AG04450 (cell line): ENCODE data around the gene PNPLA6. TPM values are rescaled to one million over a fixed set of nuclear protein-coding genes. Genes with fewer than 3 reads are reported as not detected.

ENCODE experiments used
- CTCF ChIA-PET: fragments of 300-600, 350-600 bp; formaldehyde crosslinking; extraction: SDS; loops from one replicate; lab custom pipeline; 2022; ENCODE audit warnings: antibody characterized with exemption, inconsistent platforms; lab: Charles Lee
- POLR2A ChIA-PET: fragments of 350-600 bp; formaldehyde crosslinking; extraction: SDS; loops from one replicate; lab custom pipeline; 2021; ENCODE audit warnings: antibody characterized with exemption, inconsistent platforms; lab: Yijun Ruan, JAX
- DNase-seq: peaks from one replicate; pipeline ENCODE4 v3.0.0-alpha.2; 2011; ENCODE audit warnings: low read depth, low spot score
- H3K27ac ChIP-seq: one replicate; pipeline ENCODE4 v1.5.1; 2012; ENCODE audit warnings: low read depth, low read length, control low read depth
- H3K27me3 ChIP-seq: one replicate; pipeline ENCODE4 v1.6.0; 2012; ENCODE audit warnings: low read length; ENCODE audit not compliant: control insufficient read depth, insufficient read depth
- H3K4me3 ChIP-seq: 2 replicates; pipeline ENCODE4 v1.5.1; 2011; ENCODE audit warnings: mild to moderate bottlenecking, low read depth, low read length, control low read depth
- H3K9me3 ChIP-seq: 2 replicates; pipeline ENCODE4 v1.5.1; 2012; ENCODE audit warnings: low read length; ENCODE audit not compliant: control insufficient read depth, insufficient read depth
- polyA plus RNA-seq: library from polyadenylated mRNA; depleted of rRNA; stranded (reverse); fragments of >200 nt; gene quantifications from 2 replicates; pipeline ENCODE4 v1.2.3, GENCODE V29; 2011
- TF ChIP-seq, protein P1 (sequence below): IDR thresholded peaks from 2 replicates; pipeline ENCODE4 v1.5.1; 2011; ENCODE audit warnings: low read depth, low read length, control low read depth, inconsistent platforms

The PNPLA6 gene
- polyA plus RNA-seq, 1 experiment: 17.0 TPM

DNA sequence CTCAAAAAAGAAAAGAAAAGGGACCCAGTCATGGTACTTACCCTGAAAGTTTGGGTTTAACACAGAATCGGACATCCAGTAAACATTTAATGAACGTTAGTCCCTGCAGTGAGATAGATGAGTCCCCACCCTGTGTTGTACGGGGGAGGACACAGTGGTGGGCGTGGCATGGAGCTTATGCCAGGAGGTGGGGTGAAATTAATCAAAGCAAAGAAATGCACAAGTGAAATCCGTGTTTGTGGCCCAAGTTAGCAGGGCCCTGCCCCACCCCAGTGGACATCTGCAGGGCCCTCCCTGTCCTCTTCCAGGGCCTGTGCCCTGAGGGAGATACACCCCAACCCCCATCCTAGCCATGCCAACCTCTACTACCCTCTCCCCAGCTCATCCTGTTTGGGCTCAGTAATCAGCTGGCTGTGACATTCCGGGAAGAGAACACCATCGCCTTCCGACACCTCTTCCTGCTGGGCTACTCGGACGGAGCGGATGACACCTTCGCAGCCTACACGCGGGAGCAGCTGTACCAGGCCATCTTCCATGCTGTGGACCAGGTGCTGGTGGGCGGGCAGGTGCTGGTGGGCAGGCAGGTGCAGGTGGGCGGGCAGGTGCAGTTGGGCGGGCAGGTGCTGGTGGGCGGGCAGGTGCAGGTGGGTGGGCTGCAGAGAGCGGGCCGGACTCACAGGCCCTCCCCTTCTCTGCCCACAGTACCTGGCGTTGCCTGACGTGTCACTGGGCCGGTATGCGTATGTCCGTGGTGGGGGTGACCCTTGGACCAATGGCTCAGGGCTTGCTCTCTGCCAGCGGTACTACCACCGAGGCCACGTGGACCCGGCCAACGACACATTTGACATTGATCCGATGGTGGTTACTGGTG, 9.2 kb upstream of the PNPLA6 start:
- Histone ChIP-seq H3K27me3 (no peaks in the 10 kb centered on the region), H3K27ac (no peak overlapping the region), H3K9me3 (no peaks in the 10 kb centered on the region; the same call in 1 of the 2 replicates), H3K4me3 (no peak overlapping the region)
- ChIA-PET POLR2A (no interaction called here), CTCF (interaction anchor here (0.9 kb wide), 1 partner anchor 172 kb away, joined by 3 read pairs; no protein-coding TSS in a partner anchor)
- TF ChIP-seq, protein P1, sequence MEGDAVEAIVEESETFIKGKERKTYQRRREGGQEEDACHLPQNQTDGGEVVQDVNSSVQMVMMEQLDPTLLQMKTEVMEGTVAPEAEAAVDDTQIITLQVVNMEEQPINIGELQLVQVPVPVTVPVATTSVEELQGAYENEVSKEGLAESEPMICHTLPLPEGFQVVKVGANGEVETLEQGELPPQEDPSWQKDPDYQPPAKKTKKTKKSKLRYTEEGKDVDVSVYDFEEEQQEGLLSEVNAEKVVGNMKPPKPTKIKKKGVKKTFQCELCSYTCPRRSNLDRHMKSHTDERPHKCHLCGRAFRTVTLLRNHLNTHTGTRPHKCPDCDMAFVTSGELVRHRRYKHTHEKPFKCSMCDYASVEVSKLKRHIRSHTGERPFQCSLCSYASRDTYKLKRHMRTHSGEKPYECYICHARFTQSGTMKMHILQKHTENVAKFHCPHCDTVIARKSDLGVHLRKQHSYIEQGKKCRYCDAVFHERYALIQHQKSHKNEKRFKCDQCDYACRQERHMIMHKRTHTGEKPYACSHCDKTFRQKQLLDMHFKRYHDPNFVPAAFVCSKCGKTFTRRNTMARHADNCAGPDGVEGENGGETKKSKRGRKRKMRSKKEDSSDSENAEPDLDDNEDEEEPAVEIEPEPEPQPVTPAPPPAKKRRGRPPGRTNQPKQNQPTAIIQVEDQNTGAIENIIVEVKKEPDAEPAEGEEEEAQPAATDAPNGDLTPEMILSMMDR: no peak
- no peak for DNase-seq

DNA sequence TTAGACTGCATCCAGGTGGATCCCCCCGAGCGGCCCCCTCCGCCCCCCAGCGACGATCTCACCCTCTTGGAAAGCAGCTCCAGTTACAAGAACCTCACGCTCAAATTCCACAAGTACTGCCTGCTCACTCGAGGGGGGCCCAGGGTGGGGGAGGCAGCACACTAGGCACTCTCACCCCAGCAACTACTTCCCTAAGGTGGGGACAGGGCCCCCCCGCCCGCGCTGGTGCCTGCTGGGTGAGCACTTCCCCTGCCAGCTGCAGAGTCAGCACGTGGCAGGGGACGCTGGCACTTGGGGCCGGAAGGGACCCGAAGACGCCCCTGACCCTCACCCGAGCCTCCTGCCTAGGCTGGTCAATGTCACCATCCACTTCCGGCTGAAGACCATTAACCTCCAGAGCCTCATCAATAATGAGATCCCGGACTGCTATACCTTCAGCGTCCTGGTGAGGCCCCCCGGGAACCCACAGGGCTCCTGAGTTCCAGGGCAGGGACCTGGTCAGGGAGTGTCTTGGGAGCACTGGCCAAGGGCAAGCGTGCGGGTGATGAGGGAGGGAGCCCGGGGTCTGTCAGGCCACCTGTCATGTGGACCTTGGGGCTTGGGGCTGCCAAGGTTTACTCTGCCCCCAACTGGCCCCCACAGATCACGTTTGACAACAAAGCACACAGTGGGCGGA, 7.9 kb upstream of the PNPLA6 start:
- H3K4me3 ChIP-seq: no peak overlapping the region
- no peaks in the 10 kb centered on the region; the same call in 1 of the 2 replicates for H3K9me3 ChIP-seq
- DNase-seq: no peak
- POLR2A ChIA-PET: no interaction called here
- TF ChIP-seq, protein P1: no peak
- H3K27ac ChIP-seq: no peak overlapping the region
- H3K27me3 ChIP-seq: no peaks in the 10 kb centered on the region
- CTCF ChIA-PET: interaction anchor here (0.9 kb wide), 1 partner anchor 174 kb away, joined by 3 read pairs; no protein-coding TSS in a partner anchor

DNA sequence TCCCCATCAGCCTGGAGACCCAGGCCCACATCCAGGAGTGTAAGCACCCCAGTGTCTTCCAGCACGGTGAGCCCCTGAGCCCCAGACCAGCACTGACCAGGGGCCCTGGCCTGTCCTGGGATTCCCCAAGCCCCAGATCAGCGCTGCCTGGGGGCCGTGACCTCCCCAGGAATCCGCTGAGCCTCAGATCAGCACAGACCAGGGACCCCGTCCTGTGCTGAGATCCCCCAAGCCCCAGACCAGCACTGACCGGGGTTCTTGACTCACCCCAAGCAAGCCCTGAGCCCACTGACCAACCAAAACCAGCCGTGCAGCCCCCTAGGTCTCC, 7.4 kb upstream of the PNPLA6 start:
- Histone ChIP-seq H3K27ac (no peak overlapping the region), H3K4me3 (no peak overlapping the region), H3K27me3 (no peaks in the 10 kb centered on the region), H3K9me3 (no peaks in the 10 kb centered on the region; the same call in 1 of the 2 replicates)
- no peak for DNase-seq
- POLR2A ChIA-PET: no interaction called here
- CTCF ChIA-PET: no interaction called here
- TF ChIP-seq, protein P1: no peak

DNA sequence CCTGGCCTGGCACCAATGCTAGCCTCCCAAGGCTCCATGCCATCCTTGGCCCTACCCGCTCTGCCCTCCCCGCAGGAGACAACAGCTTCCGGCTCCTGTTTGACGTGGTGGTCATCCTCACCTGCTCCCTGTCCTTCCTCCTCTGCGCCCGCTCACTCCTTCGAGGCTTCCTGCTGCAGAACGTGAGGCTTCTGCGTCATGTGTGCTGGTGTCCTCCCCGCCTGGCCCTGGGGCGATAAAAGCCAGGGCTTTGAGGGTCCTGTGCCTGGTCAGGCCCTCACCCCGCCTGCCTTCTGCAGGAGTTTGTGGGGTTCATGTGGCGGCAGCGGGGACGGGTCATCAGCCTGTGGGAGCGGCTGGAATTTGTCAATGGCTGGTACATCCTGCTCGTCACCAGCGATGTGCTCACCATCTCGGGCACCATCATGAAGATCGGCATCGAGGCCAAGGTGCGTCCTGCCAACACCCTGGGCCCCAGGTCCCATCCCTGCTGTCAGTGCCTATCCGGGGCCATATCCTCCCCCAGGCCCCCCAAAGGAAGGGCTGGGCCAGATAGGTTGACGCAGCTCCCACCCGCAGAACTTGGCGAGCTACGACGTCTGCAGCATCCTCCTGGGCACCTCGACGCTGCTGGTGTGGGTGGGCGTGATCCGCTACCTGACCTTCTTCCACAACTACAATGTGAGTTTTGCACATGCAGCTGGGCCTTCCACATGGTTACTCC, 6.8 kb upstream of the PNPLA6 start:
- Histone ChIP-seq H3K27ac (no peak overlapping the region), H3K27me3 (no peaks in the 10 kb centered on the region), H3K4me3 (no peak overlapping the region), H3K9me3 (no peaks in the 10 kb centered on the region; the same call in 1 of the 2 replicates)
- ChIA-PET POLR2A (no interaction called here), CTCF (no interaction called here)
- TF ChIP-seq, protein P1: no peak
- DNase-seq: no peak
